Peyer's patch (tissue), 4 donors: ENCODE data around the gene TLN1. TPM values are rescaled to one million over a fixed set of nuclear protein-coding genes. Genes with fewer than 3 reads are reported as not detected.
A peak's percentile ranks its signal among the peaks of the same experiment; 100 is the strongest.

Source experiments
- DNase-seq, 3 donors: peaks; one replicate each; pipeline ENCODE4 v3.0.0-alpha.2; 2017 to 2019
- H3K27ac ChIP-seq, 4 donors: fragments of 200-600 bp; sonication (generic); one replicate each; pipeline ENCODE4 v1.5.1; 2016 to 2019
- H3K27me3 ChIP-seq, 2 donors: fragments of 200-600 bp; sonication (generic); one replicate each; pipeline ENCODE4 v1.5.1; 2019
- H3K36me3 ChIP-seq, 3 donors: fragments of 200-600 bp; sonication (generic); one replicate each; pipeline ENCODE4 v1.5.1; 2016 to 2019
- H3K4me1 ChIP-seq, 4 donors: fragments of 200-600 bp; sonication (generic); one replicate each; pipeline ENCODE4 v1.5.1; 2016 to 2019
- H3K4me3 ChIP-seq, 4 donors: fragments of 200-600 bp; sonication (generic); 1 replicate in 3 of 4; 2 replicates in 1 of 4; pipeline ENCODE4 v1.5.1; 2016 to 2019; ENCODE audit warnings: mild to moderate bottlenecking in 1 of 4
- H3K9me3 ChIP-seq, 4 donors: fragments of 200-600 bp; sonication (generic); one replicate each; pipeline ENCODE4 v1.5.1; 2016 to 2019; ENCODE audit warnings: mild to moderate bottlenecking in 1 of 4
- CTCF ChIP-seq, 6 experiments: fragments of 450-650 bp in 4 of 6; fragments of 200-600 bp in 2 of 6; sonication (generic) in 1 of 6; IDR thresholded peaks; one replicate each; pipeline ENCODE4 v1.5.1; 2017 to 2019; ENCODE audit warnings: antibody characterized with exemption in 6 of 6, mild to moderate bottlenecking in 3 of 6, moderate library complexity in 1 of 6
- POLR2A ChIP-seq, 2 donors: fragments of 450-650 bp; IDR thresholded peaks; one replicate each; pipeline ENCODE4 v1.5.1; 2017; ENCODE audit warnings: antibody characterized with exemption in 2 of 2, mild to moderate bottlenecking in 2 of 2, moderate library complexity in 2 of 2
- total RNA-seq, 4 donors: library from RNA; depleted of rRNA; stranded (reverse); fragments of >200 nt; gene quantifications; one replicate each; pipeline ENCODE4 v1.1.0, GENCODE V29; 2016

The TLN1 gene
- total RNA-seq, 4 donors from 2014 or later, result 129 to 262 (median 188) TPM

GRCh38 chr9:35774907-35775635 is 43.1 kb upstream of the TLN1 start:
- Histone ChIP-seq H3K4me3 (no peak overlapping the region), H3K9me3 (no peaks in the 10 kb centered on the region), H3K4me1 (peaks cover 0 to 31% (median 5%) of the 10 kb centered on the region in 4 donors), H3K27me3 (no peaks in the 10 kb centered on the region), H3K27ac (peak overlapping the region in 1 of 4 donors; percentile 10), H3K36me3 (no peaks in the 10 kb centered on the region)
- no peak for DNase-seq
- TF ChIP-seq CTCF (IDR thresholded peaks at IDR 0.05) (no peak), POLR2A (IDR thresholded peaks at IDR 0.05) (no peak)

GRCh38 chr9:35771943-35772342 is 39.9 kb upstream of the TLN1 start:
- peak in 1 of 3 donors; percentile 71 for DNase-seq
- TF ChIP-seq POLR2A (IDR thresholded peaks at IDR 0.05), result no peak
- TF ChIP-seq CTCF (IDR thresholded peaks at IDR 0.05), result no peak

GRCh38 chr9:35771534-35771933 is 39.5 kb upstream of the TLN1 start:
- H3K4me1 ChIP-seq, result peaks cover 0 to 33% (median 5%) of the 10 kb centered on the region in 4 donors
- H3K36me3 ChIP-seq, result no peaks in the 10 kb centered on the region
- no peak for TF ChIP-seq CTCF (IDR thresholded peaks at IDR 0.05)
- TF ChIP-seq POLR2A (IDR thresholded peaks at IDR 0.05), result no peak
- no peak for DNase-seq
- H3K9me3 ChIP-seq, result no peaks in the 10 kb centered on the region
- H3K4me3 ChIP-seq, result no peak overlapping the region
- no peaks in the 10 kb centered on the region for H3K27me3 ChIP-seq
- H3K27ac ChIP-seq, result peak overlapping the region in 3 of 4 donors; percentile 38 to 82 (median 70)

More at GRCh38 chr9:35771943-35772342, 39.9 kb upstream of the TLN1 start:
- no peaks in the 10 kb centered on the region for H3K9me3 ChIP-seq
- peak overlapping the region in 3 of 4 donors; percentile 38 to 82 (median 70) for H3K27ac ChIP-seq
- peaks cover 0 to 33% (median 5%) of the 10 kb centered on the region in 4 donors for H3K4me1 ChIP-seq
- H3K27me3 ChIP-seq, result no peaks in the 10 kb centered on the region
- no peak overlapping the region for H3K4me3 ChIP-seq
- H3K36me3 ChIP-seq, result no peaks in the 10 kb centered on the region

- H3K27me3 ChIP-seq, result no peaks in the 10 kb centered on the region
- H3K36me3 ChIP-seq, result no peaks in the 10 kb centered on the region
- H3K27ac ChIP-seq, result peak overlapping the region in 3 of 4 donors; percentile 38 to 82 (median 70)
- H3K4me3 ChIP-seq, result no peak overlapping the region
- DNase-seq, result no peak
- H3K4me1 ChIP-seq, result peaks cover 0 to 33% (median 5%) of the 10 kb centered on the region in 4 donors
- H3K9me3 ChIP-seq, result no peaks in the 10 kb centered on the region
- TF ChIP-seq CTCF (IDR thresholded peaks at IDR 0.05), result no peak
- TF ChIP-seq POLR2A (IDR thresholded peaks at IDR 0.05), result no peak
These were observed 39.1 kb upstream of the TLN1 start for GRCh38 chr9:35771075-35771433.

GRCh38 chr9:35769763-35770162 is 37.8 kb upstream of the TLN1 start:
- TF ChIP-seq POLR2A (IDR thresholded peaks at IDR 0.05), result no peak
- no peak for TF ChIP-seq CTCF (IDR thresholded peaks at IDR 0.05)

More at GRCh38 chr9:35769763-35770162, 37.8 kb upstream of the TLN1 start:
- no peaks in the 10 kb centered on the region for H3K36me3 ChIP-seq
- no peaks in the 10 kb centered on the region for H3K27me3 ChIP-seq
- no peaks in the 10 kb centered on the region for H3K9me3 ChIP-seq
- no peak overlapping the region for H3K4me3 ChIP-seq
- H3K4me1 ChIP-seq, result peaks cover 0 to 33% (median 5%) of the 10 kb centered on the region in 4 donors
- no peak overlapping the region for H3K27ac ChIP-seq
- no peak for DNase-seq
